Measurements from ENCODE around the gene DIRAS3. TPM values are rescaled to one million over a fixed set of nuclear protein-coding genes. Genes with fewer than 3 reads are reported as not detected.

Gene DIRAS3
- total RNA-seq, 3 donors from 2014 or later, result 0.65 to 1.8 (median 0.90) TPM

- Histone ChIP-seq H3K4me3 (no peak overlapping the region), H3K36me3 (ENCODE audit: low read depth) (no peaks in the 10 kb centered on the region), H3K9me3 (no peaks in the 10 kb centered on the region), H3K4me1 (ENCODE audit: low read depth) (no peaks in the 10 kb centered on the region)
- intact Hi-C loops (cut with DNase I, micrococcal nuclease), result no loop called here
- DNase-seq (no peak), ATAC-seq (no peak)
- TF ChIP-seq, protein P1, sequence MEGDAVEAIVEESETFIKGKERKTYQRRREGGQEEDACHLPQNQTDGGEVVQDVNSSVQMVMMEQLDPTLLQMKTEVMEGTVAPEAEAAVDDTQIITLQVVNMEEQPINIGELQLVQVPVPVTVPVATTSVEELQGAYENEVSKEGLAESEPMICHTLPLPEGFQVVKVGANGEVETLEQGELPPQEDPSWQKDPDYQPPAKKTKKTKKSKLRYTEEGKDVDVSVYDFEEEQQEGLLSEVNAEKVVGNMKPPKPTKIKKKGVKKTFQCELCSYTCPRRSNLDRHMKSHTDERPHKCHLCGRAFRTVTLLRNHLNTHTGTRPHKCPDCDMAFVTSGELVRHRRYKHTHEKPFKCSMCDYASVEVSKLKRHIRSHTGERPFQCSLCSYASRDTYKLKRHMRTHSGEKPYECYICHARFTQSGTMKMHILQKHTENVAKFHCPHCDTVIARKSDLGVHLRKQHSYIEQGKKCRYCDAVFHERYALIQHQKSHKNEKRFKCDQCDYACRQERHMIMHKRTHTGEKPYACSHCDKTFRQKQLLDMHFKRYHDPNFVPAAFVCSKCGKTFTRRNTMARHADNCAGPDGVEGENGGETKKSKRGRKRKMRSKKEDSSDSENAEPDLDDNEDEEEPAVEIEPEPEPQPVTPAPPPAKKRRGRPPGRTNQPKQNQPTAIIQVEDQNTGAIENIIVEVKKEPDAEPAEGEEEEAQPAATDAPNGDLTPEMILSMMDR (IDR thresholded peaks at IDR 0.05), result no peak
Measured at GRCh38 chr1:68045511-68046180, 4.8 kb downstream of the DIRAS3 start.

- Histone ChIP-seq H3K4me1 (ENCODE audit: low read depth) (no peaks in the 10 kb centered on the region), H3K36me3 (ENCODE audit: low read depth) (no peaks in the 10 kb centered on the region), H3K9me3 (no peaks in the 10 kb centered on the region), H3K4me3 (no peak overlapping the region)
- DNase-seq (no peak), ATAC-seq (no peak)
- TF ChIP-seq, protein P1 (IDR thresholded peaks at IDR 0.05), result no peak
- intact Hi-C loops (cut with DNase I, micrococcal nuclease), result no loop called here
Measured at GRCh38 chr1:68043443-68044090, 6.9 kb downstream of the DIRAS3 start.

GRCh38 chr1:68036946-68037345, 13.5 kb downstream of the DIRAS3 start:
- intact Hi-C loops (cut with DNase I, micrococcal nuclease), result no loop called here
- H3K4me3 ChIP-seq, result no peak overlapping the region
- H3K36me3 ChIP-seq (ENCODE audit: low read depth), result no peaks in the 10 kb centered on the region
- DNase-seq, result no peak
- ATAC-seq, result no peak
- TF ChIP-seq, protein P1 (IDR thresholded peaks at IDR 0.05), result no peak
- H3K4me1 ChIP-seq (ENCODE audit: low read depth), result no peaks in the 10 kb centered on the region
- H3K9me3 ChIP-seq, result no peaks in the 10 kb centered on the region

GRCh38 chr1:68029444-68029843, 21.0 kb downstream of the DIRAS3 start:
- Histone ChIP-seq H3K4me3 (no peak overlapping the region), H3K9me3 (no peaks in the 10 kb centered on the region), H3K4me1 (ENCODE audit: low read depth) (no peaks in the 10 kb centered on the region), H3K36me3 (ENCODE audit: low read depth) (no peaks in the 10 kb centered on the region)
- no peak for DNase-seq
- no peak for ATAC-seq
- TF ChIP-seq, protein P1 (IDR thresholded peaks at IDR 0.05), result no peak
- intact Hi-C loops (cut with DNase I, micrococcal nuclease), result no loop called here

DNA sequence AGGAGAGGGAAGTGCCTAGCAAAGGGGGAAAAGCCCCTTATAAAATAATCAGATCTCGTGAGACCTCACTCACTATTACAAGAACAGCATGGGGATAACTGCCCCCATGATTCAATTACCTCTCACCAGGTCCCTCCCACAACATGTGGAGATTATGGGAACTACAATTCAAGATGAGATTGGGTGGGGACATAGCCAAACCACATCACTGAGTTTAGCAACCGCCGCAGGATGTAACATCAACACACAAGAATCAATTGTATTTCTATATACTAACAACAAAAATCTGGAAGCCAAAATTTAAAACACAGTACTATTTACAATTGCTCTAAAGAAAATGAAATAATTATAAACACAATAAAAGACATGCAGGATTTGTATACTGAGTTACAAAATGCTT, 21.9 kb downstream of the DIRAS3 start:
- no peak for ATAC-seq
- TF ChIP-seq, protein P1 (IDR thresholded peaks at IDR 0.05), result no peak
- H3K4me1 ChIP-seq (ENCODE audit: low read depth), result no peaks in the 10 kb centered on the region

More for the DNA sequence above, 21.9 kb downstream of the DIRAS3 start:
- intact Hi-C loops (cut with DNase I, micrococcal nuclease), result no loop called here
- no peaks in the 10 kb centered on the region for H3K36me3 ChIP-seq (ENCODE audit: low read depth)
- DNase-seq, result no peak
- H3K9me3 ChIP-seq, result no peaks in the 10 kb centered on the region
- no peak overlapping the region for H3K4me3 ChIP-seq

All from mucosa of descending colon (tissue), 3 donors.